DOHH2 (cell line): ENCODE measurements around the gene CNKSR3.

Experiments
- CTCF ChIP-seq: fragments of 200-600 bp; sonication (generic); IDR thresholded peaks from one replicate; pipeline ENCODE4 v1.5.1; 2014; ENCODE audit warnings: antibody characterized with exemption, mild to moderate bottlenecking, low read depth, low read length; ENCODE audit not compliant: poor library complexity, severe bottlenecking
- EZH2phosphoT487 ChIP-seq: fragments of 200-600 bp; sonication (generic); IDR thresholded peaks from 2 replicates; pipeline ENCODE4 v1.6.1; 2017; ENCODE audit warnings: borderline replicate concordance, mild to moderate bottlenecking, antibody characterized with exemption, low read length, moderate library complexity, mixed read lengths

GRCh38 chr6:154466971-154467679 lies 43.4 kb downstream of the CNKSR3 start:
- no peak for TF ChIP-seq CTCF
- no peak for TF ChIP-seq EZH2phosphoT487
